HEK293 (cell line): ENCODE data around the gene FIBP.

ENCODE experiments used
- CTCF ChIA-PET: fragments of 350-600 bp; formaldehyde crosslinking; extraction: SDS; loops from one replicate; lab custom pipeline; 2021; ENCODE audit warnings: antibody characterized with exemption; lab: Yijun Ruan, JAX
- POLR2A ChIA-PET: fragments of 300-600 bp; formaldehyde crosslinking; extraction: SDS; loops from one replicate; lab custom pipeline; 2020; ENCODE audit warnings: antibody characterized with exemption, inconsistent platforms; lab: Yijun Ruan, JAX
- H3K27ac ChIP-seq: fragments of 200-500 bp; sonication (Bioruptor generic); 2 replicates; pipeline ENCODE4 v1.5.1; 2014; ENCODE audit warnings: low read depth, low read length, control low read depth, inconsistent platforms; ENCODE audit errors: extremely low read depth
- H3K36me3 ChIP-seq, 2 experiments: fragments of 200-500 bp in 1 of 2; sonication (Bioruptor generic) in 1 of 2; 1 replicate in 1 of 2; 2 replicates in 1 of 2; pipeline ENCODE4 v1.5.1; 2014 to 2017; ENCODE audit warnings: inconsistent platforms in 2 of 2, low read length in 2 of 2; ENCODE audit not compliant: control insufficient read depth in 2 of 2, insufficient read depth in 1 of 2
- H3K4me1 ChIP-seq: fragments of 200-500 bp; sonication (Bioruptor generic); 2 replicates; pipeline ENCODE4 v1.5.1; 2014; ENCODE audit warnings: mild to moderate bottlenecking, low read length, inconsistent platforms; ENCODE audit not compliant: control insufficient read depth, insufficient read depth
- H3K4me3 ChIP-seq: 2 replicates; pipeline ENCODE4 v1.5.1; 2011; ENCODE audit warnings: low read depth, mild to moderate bottlenecking, control low read depth, low read length, moderate library complexity
- H3K9me3 ChIP-seq: fragments of 200-500 bp; sonication (Bioruptor generic); 2 replicates; pipeline ENCODE4 v1.5.1; 2014; ENCODE audit warnings: low read depth, low read length, inconsistent platforms; ENCODE audit not compliant: control insufficient read depth, insufficient read depth
- FEZF1 ChIP-seq: fragments of 450-650 bp; formaldehyde crosslinking; IDR thresholded peaks from 2 replicates; pipeline ENCODE4 v1.5.1; 2016; ENCODE audit warnings: missing biosample characterization, missing genetic modification characterization
- IKZF3 ChIP-seq: fragments of 450-650 bp; IDR thresholded peaks from 2 replicates; pipeline ENCODE4 v1.5.0; 2018; ENCODE audit warnings: missing biosample characterization, mild to moderate bottlenecking, missing genetic modification characterization, moderate library complexity
- KLF16 ChIP-seq: fragments of 450-650 bp; formaldehyde crosslinking; IDR thresholded peaks from 2 replicates; pipeline ENCODE4 v1.5.1; 2017; ENCODE audit warnings: missing biosample characterization, missing genetic modification characterization
- MZF1 ChIP-seq: fragments of 450-650 bp; formaldehyde crosslinking; IDR thresholded peaks from 2 replicates; pipeline ENCODE4 v1.5.1; 2017; ENCODE audit warnings: missing biosample characterization, missing genetic modification characterization, borderline replicate concordance
- RBAK ChIP-seq: fragments of 450-650 bp; formaldehyde crosslinking; IDR thresholded peaks from 2 replicates; pipeline ENCODE4 v1.5.1; 2016; ENCODE audit warnings: missing biosample characterization, missing genetic modification characterization
- SETDB1 ChIP-seq: IDR thresholded peaks from one replicate; pipeline ENCODE4 v1.6.1; 2017; ENCODE audit warnings: mild to moderate bottlenecking, low read length, moderate library complexity, mixed read lengths; ENCODE audit not compliant: insufficient read length
- SP2 ChIP-seq: fragments of 450-650 bp; formaldehyde crosslinking; IDR thresholded peaks from 2 replicates; pipeline ENCODE4 v1.5.1; 2016; ENCODE audit warnings: missing biosample characterization, missing genetic modification characterization
- WT1 ChIP-seq: fragments of 450-650 bp; formaldehyde crosslinking; IDR thresholded peaks from 2 replicates; pipeline ENCODE4 v1.5.1; 2016; ENCODE audit warnings: missing biosample characterization, missing genetic modification characterization
- ZFP3 ChIP-seq: fragments of 450-650 bp; formaldehyde crosslinking; IDR thresholded peaks from 2 replicates; pipeline ENCODE4 v1.5.1; 2016; ENCODE audit warnings: low read depth, missing biosample characterization, missing genetic modification characterization
- ZIC2 ChIP-seq: fragments of 450-650 bp; formaldehyde crosslinking; IDR thresholded peaks from 2 replicates; pipeline ENCODE4 v1.5.1; 2016; ENCODE audit warnings: missing biosample characterization, missing genetic modification characterization
- ZNF140 ChIP-seq: fragments of 450-650 bp; formaldehyde crosslinking; IDR thresholded peaks from 2 replicates; pipeline ENCODE4 v1.5.1; 2016; ENCODE audit warnings: missing biosample characterization, missing genetic modification characterization
- ZNF157 ChIP-seq: fragments of 450-650 bp; formaldehyde crosslinking; IDR thresholded peaks from 2 replicates; pipeline ENCODE4 v1.5.1; 2016; ENCODE audit warnings: missing biosample characterization, missing genetic modification characterization
- ZNF169 ChIP-seq: fragments of 450-650 bp; formaldehyde crosslinking; IDR thresholded peaks from 2 replicates; pipeline ENCODE4 v1.5.1; 2016; ENCODE audit warnings: missing biosample characterization, missing genetic modification characterization
- ZNF18 ChIP-seq: fragments of 450-650 bp; formaldehyde crosslinking; IDR thresholded peaks from 2 replicates; pipeline ENCODE4 v1.5.1; 2016; ENCODE audit warnings: missing biosample characterization, missing genetic modification characterization
- ZNF292 ChIP-seq: fragments of 450-650 bp; formaldehyde crosslinking; IDR thresholded peaks from 2 replicates; pipeline ENCODE4 v1.5.1; 2016; ENCODE audit warnings: low read depth, missing biosample characterization, missing genetic modification characterization, borderline replicate concordance
- ZNF335 ChIP-seq: fragments of 450-650 bp; formaldehyde crosslinking; conservative IDR thresholded peaks from 2 replicates; pipeline ENCODE4 v1.5.1; 2016; ENCODE audit warnings: missing biosample characterization, missing genetic modification characterization
- ZNF473 ChIP-seq: fragments of 450-650 bp; formaldehyde crosslinking; IDR thresholded peaks from 2 replicates; pipeline ENCODE4 v1.5.1; 2017; ENCODE audit warnings: missing biosample characterization, missing genetic modification characterization
- ZNF501 ChIP-seq: fragments of 450-650 bp; formaldehyde crosslinking; IDR thresholded peaks from 2 replicates; pipeline ENCODE4 v1.5.1; 2016; ENCODE audit warnings: missing biosample characterization, missing genetic modification characterization
- ZNF626 ChIP-seq: fragments of 450-650 bp; sonication (Bioruptor Pico); formaldehyde crosslinking; IDR thresholded peaks from 2 replicates; pipeline ENCODE4 v1.5.1; 2018; ENCODE audit warnings: missing biosample characterization, missing genetic modification characterization, inconsistent platforms
- ZNF664 ChIP-seq: fragments of 450-650 bp; formaldehyde crosslinking; IDR thresholded peaks from 2 replicates; pipeline ENCODE4 v1.5.1; 2016; ENCODE audit warnings: missing biosample characterization, missing genetic modification characterization
- ZNF76 ChIP-seq: fragments of 450-650 bp; formaldehyde crosslinking; IDR thresholded peaks from 2 replicates; pipeline ENCODE4; 2016; ENCODE audit warnings: low read depth, missing biosample characterization, missing genetic modification characterization, borderline replicate concordance
- ZNF830 ChIP-seq: fragments of 450-650 bp; IDR thresholded peaks from 2 replicates; pipeline ENCODE4 v1.5.0; 2018; ENCODE audit warnings: missing biosample characterization, missing genetic modification characterization, low read depth, mild to moderate bottlenecking, moderate library complexity
- TF ChIP-seq, protein P1 (sequence below): fragments of 450-650 bp; formaldehyde crosslinking; IDR thresholded peaks from 2 replicates; pipeline ENCODE4 v1.5.1; 2016; ENCODE audit warnings: missing biosample characterization, missing genetic modification characterization
- TF ChIP-seq, protein P2 (sequence below): fragments of 450-650 bp; formaldehyde crosslinking; IDR thresholded peaks from 2 replicates; pipeline ENCODE4 v1.5.1; 2016; ENCODE audit warnings: missing biosample characterization, missing genetic modification characterization

Gene FIBP

DNA sequence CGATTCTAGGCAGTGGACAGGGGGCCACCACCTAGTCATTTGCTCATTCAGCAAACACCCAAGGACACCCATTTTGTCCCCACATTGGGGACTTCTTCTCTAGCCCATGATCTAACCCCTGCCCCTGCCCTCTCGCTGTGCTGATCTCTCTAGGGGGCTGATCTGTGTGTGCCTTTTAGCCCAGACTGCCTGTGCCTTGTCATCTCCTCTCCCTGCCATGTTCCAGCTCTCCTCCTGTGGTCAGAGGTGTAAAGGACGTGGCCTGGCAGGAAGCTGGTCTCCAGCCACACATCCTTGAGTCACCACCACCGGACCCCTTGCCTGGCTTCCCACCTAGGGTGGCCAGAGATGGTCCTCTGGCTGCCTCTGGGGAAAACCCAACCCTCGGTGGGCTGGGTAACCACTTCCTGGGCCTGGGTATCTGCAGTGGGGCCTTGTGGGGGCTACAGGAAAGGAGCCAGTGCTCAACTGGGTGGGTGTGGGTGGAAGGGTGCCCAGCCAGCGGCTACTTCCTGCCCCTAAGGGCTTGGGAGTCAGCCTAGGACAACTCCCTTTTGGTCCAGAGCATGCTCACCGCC is 7.3 kb downstream of the FIBP start:
- ChIA-PET POLR2A (interaction anchor here (0.9 to 2.1 kb wide), 5 partner anchors 9 to 23 kb away, joined by 3 to 6 read pairs (median 4); partner anchors contain the start of genes CFL1 and MUS81), CTCF (interaction anchor here (0.6 to 0.7 kb wide), 2 partner anchors 21 to 165 kb away, joined by 3 read pairs; partner anchors contain the start of gene MUS81)
- no peak for TF ChIP-seq ZNF76
- peak; percentile 18; the same call in 1 of the 2 replicates for TF ChIP-seq ZIC2 (tag by site-specific recombination)
- no peaks in the 10 kb centered on the region for H3K9me3 ChIP-seq
- no peak overlapping the region for H3K27ac ChIP-seq
- H3K36me3 ChIP-seq: peaks cover 0 to 41% of the 10 kb centered on the region in 2 experiments; a peak in 1 of 3 replicates
- no peak overlapping the region for H3K4me3 ChIP-seq
- no peaks in the 10 kb centered on the region for H3K4me1 ChIP-seq

- TF ChIP-seq ZNF664 (tag by site-specific recombination): no peak
- no peak for TF ChIP-seq SETDB1
- TF ChIP-seq ZNF18 (tag by site-specific recombination): no peak
- TF ChIP-seq MZF1 (tag by site-specific recombination): no peak
- TF ChIP-seq ZFP3 (tag by site-specific recombination): no peak
- TF ChIP-seq, protein P1, sequence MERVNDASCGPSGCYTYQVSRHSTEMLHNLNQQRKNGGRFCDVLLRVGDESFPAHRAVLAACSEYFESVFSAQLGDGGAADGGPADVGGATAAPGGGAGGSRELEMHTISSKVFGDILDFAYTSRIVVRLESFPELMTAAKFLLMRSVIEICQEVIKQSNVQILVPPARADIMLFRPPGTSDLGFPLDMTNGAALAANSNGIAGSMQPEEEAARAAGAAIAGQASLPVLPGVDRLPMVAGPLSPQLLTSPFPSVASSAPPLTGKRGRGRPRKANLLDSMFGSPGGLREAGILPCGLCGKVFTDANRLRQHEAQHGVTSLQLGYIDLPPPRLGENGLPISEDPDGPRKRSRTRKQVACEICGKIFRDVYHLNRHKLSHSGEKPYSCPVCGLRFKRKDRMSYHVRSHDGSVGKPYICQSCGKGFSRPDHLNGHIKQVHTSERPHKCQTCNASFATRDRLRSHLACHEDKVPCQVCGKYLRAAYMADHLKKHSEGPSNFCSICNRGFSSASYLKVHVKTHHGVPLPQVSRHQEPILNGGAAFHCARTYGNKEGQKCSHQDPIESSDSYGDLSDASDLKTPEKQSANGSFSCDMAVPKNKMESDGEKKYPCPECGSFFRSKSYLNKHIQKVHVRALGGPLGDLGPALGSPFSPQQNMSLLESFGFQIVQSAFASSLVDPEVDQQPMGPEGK: no peak
- TF ChIP-seq ZNF157 (tag by site-specific recombination): no peak
- no peak for TF ChIP-seq RBAK (tag by site-specific recombination)
- TF ChIP-seq ZIC2 (tag by site-specific recombination): no peak
- TF ChIP-seq ZNF501 (tag by site-specific recombination): no peak
- TF ChIP-seq WT1: no peak
- no peak for TF ChIP-seq ZNF140 (tag by site-specific recombination)
- TF ChIP-seq KLF16: no peak
- ChIA-PET POLR2A (interaction anchor here (0.9 to 1.7 kb wide), 4 partner anchors 8 to 19 kb away, joined by 4 to 7 read pairs (median 6); partner anchors contain the start of gene FIBP), CTCF (interaction anchor here (1.4 kb wide), 1 partner anchor 8 kb away, joined by 4 read pairs; the partner anchor contains the start of gene FIBP)
- H3K27ac ChIP-seq: no peak overlapping the region
- no peak overlapping the region for H3K4me3 ChIP-seq
- H3K9me3 ChIP-seq: no peaks in the 10 kb centered on the region
- peaks cover 0 to 32% of the 10 kb centered on the region in 2 experiments; a peak in 1 of 3 replicates for H3K36me3 ChIP-seq
- no peaks in the 10 kb centered on the region for H3K4me1 ChIP-seq
These were observed 8.2 kb downstream of the FIBP start for GRCh38 chr11:65880027-65880426.

DNA sequence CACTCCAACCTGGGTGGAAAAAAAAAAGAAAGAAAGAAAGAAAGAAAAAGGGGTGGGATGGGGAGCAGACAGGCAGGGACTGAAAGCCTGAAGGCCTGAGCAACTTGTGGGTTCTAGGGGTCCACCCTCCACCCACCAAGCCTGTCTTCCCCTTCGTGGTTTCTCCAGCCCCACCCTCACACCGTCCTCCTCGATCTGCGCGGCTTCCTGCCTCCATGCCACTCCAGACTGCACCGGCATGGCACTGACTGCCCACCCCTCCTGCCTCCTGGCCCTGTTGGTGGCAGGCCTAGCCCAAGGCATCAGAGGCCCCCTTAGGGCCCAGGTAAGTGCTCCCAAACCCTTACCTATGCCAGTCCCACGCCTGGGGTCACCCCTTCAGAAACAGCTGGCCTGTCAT is 8.7 kb downstream of the FIBP start, which contains the start of gene CTSW:
CTSW (plus strand) TSS at position 221 of the 400 bp plus-strand sequence; CDS start at position 239, 18 bp downstream.
- POLR2A ChIA-PET: interaction anchor here (1.6 to 1.7 kb wide), 2 partner anchors 9 to 11 kb away, joined by 6 to 7 read pairs; partner anchors contain the start of gene FIBP
- CTCF ChIA-PET: interaction anchor here (1.4 to 1.7 kb wide), 2 partner anchors 9 to 168 kb away, joined by 4 to 6 read pairs; partner anchors contain the start of genes FIBP and KAT5
- no peak within 1 kb of the TSS for H3K27ac ChIP-seq
- no peaks in the 10 kb centered on the region for H3K9me3 ChIP-seq
- H3K36me3 ChIP-seq: peaks cover 0 to 28% of the 10 kb centered on the region in 2 experiments; a peak in 1 of 3 replicates
- no peak for TF ChIP-seq ZNF335 (tag by site-specific recombination)
- TF ChIP-seq ZNF626 (tag by site-specific recombination): no peak
- TF ChIP-seq FEZF1 (tag by site-specific recombination): no peak
- TF ChIP-seq IKZF3 (tag by site-specific recombination): no peak
- TF ChIP-seq SP2 (tag by site-specific recombination): no peak
- TF ChIP-seq ZNF169: no peak
- no peak for TF ChIP-seq ZNF473 (tag by site-specific recombination)
- no peak for TF ChIP-seq ZNF292
- TF ChIP-seq, protein P2, sequence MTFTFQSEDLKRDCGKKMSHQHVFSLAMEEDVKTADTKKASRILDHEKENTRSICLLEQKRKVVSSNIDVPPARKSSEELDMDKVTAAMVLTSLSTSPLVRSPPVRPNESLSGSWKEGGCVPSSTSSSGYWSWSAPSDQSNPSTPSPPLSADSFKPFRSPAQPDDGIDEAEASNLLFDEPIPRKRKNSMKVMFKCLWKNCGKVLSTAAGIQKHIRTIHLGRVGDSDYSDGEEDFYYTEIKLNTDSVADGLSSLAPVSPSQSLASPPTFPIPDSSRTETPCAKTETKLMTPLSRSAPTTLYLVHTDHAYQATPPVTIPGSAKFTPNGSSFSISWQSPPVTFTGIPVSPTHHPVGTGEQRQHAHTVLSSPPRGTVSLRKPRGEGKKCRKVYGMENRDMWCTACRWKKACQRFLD: no peak
- no peak for TF ChIP-seq ZNF830
- TF ChIP-seq, all 188 proteins: peak for 0
- H3K4me1 ChIP-seq: no peaks in the 10 kb centered on the region
- H3K4me3 ChIP-seq: no peak within 1 kb of the TSS
